ENCODE results near the gene XAF1. TPM values are rescaled to one million over a fixed set of nuclear protein-coding genes. Genes with fewer than 3 reads are reported as not detected.

The XAF1 gene
- total and polyA plus RNA-seq, 9 donors: 33.3 to 111 (median 81.4) TPM

DNA sequence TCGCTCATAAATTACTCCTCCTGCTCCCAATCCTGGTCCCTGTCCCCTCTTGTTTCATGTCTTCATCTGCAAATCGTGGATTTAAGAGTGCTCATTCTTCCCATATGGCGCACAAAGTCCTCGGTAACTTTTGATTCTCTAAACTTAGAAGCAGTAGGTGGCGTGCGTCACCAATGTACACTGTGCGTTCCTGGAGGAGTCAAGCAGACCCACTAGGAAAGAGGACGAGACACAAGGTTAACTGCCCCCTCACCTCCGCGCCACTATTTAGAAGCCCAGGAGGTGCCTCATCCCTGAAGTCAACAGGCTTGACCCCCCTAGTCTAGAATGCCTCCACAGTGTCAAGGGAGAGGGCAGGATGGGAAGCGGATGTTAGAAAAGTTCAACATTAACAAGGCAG lies 45.5 kb upstream of the XAF1 start:
- Histone ChIP-seq H3K4me1 (ENCODE audit: insufficient read depth) (peaks cover 21% of the 10 kb centered on the region), H3K4me3 (no peak overlapping the region), H3K36me3 (no peaks in the 10 kb centered on the region), H3K27me3 (no peaks in the 10 kb centered on the region), H3K27ac (no peak overlapping the region), H3K9me3 (no peaks in the 10 kb centered on the region)
- intact Hi-C loops (cut with DNase I): loop anchor here in 1 of 4 donors (5.0 kb wide), 1 partner anchor 47 kb away; the partner anchor contains the start of gene XAF1
- TF ChIP-seq POLR2A (IDR thresholded peaks at IDR 0.05) (no peak), EP300 (IDR thresholded peaks at IDR 0.05) (no peak)
- TF ChIP-seq, protein P1, sequence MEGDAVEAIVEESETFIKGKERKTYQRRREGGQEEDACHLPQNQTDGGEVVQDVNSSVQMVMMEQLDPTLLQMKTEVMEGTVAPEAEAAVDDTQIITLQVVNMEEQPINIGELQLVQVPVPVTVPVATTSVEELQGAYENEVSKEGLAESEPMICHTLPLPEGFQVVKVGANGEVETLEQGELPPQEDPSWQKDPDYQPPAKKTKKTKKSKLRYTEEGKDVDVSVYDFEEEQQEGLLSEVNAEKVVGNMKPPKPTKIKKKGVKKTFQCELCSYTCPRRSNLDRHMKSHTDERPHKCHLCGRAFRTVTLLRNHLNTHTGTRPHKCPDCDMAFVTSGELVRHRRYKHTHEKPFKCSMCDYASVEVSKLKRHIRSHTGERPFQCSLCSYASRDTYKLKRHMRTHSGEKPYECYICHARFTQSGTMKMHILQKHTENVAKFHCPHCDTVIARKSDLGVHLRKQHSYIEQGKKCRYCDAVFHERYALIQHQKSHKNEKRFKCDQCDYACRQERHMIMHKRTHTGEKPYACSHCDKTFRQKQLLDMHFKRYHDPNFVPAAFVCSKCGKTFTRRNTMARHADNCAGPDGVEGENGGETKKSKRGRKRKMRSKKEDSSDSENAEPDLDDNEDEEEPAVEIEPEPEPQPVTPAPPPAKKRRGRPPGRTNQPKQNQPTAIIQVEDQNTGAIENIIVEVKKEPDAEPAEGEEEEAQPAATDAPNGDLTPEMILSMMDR (IDR thresholded peaks at IDR 0.05): no peak
- WGBS, 3 donors: 41 to 83% (median 72%) methylated on average over 11 of the region's 11 CpGs
- peak in 1 of 5 donors; percentile 22 for DNase-seq

DNA sequence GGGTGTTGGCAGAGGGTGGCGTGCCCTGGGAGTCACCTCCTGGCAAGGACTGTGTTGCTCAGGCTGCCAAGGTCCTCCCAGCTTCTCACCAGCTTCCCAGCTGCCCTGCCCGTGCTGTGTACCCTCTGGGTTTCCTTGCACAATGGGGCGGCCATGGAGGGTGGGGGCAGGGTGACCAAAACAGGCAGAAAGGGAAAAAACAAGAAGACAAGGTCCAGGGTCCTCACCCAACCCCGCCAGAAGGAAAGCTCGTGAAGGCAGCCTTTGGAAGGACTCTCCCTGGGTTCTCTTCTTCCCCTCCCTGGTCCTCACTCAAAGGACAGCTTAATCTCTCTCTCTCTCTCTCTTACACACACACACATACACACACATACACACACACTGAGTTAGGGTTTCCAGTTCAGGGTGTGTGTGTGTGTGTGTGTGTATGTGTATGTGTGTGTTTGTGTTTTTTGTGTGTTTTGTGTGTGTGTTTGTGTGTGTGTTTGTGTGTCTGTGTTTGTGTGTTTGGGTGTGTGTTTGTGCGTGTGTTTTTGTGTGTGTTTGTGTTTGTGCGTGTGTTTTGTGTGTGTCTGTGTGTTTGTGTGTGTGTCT lies 44.7 kb upstream of the XAF1 start:
- Histone ChIP-seq H3K27me3 (no peaks in the 10 kb centered on the region), H3K36me3 (no peaks in the 10 kb centered on the region), H3K4me1 (ENCODE audit: insufficient read depth) (peaks cover 21% of the 10 kb centered on the region), H3K4me3 (no peak overlapping the region), H3K27ac (no peak overlapping the region), H3K9me3 (no peaks in the 10 kb centered on the region)
- DNase-seq: peak in 4 of 5 donors; percentile 18 to 53 (median 33)
- 51 to 61% (median 54%) methylated on average over 7 of the region's 7 CpGs for WGBS, 3 donors
- intact Hi-C loops (cut with DNase I): loop anchor here in 1 of 4 donors (5.0 kb wide), 1 partner anchor 46 kb away; the partner anchor contains the start of gene XAF1
- no peak for TF ChIP-seq EP300 (IDR thresholded peaks at IDR 0.05)
- TF ChIP-seq, protein P1 (IDR thresholded peaks at IDR 0.05): no peak
- no peak for TF ChIP-seq POLR2A (IDR thresholded peaks at IDR 0.05)

DNA sequence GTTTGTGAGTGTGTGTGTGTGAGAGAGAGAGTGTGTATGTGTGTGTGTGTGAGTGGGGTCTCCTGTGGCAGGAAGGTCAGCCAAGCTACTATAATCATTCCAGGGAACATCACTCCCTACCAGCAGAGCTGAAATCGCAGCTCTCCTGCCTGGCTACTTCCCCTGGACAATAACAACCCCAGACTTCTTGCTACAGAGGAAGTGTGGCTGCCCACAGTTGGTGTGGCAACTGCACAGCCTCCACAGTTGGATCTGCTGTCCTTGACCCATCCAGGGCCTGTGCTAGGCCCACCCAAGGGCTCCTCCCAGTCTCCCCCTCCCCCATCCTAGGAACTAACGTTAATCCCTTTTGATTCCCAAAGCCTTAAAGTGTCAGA lies 44.2 kb upstream of the XAF1 start:
- H3K27ac ChIP-seq: no peak overlapping the region
- intact Hi-C loops (cut with DNase I): loop anchor here in 1 of 4 donors (5.0 kb wide), 1 partner anchor 46 kb away; the partner anchor contains the start of gene XAF1
- H3K36me3 ChIP-seq: no peaks in the 10 kb centered on the region
- no peak overlapping the region for H3K4me3 ChIP-seq
- TF ChIP-seq, protein P1 (IDR thresholded peaks at IDR 0.05): no peak
- no peak for TF ChIP-seq EP300 (IDR thresholded peaks at IDR 0.05)
- no peak for TF ChIP-seq POLR2A (IDR thresholded peaks at IDR 0.05)
- 7 to 17% (median 11%) methylated on average over 2 of the region's 2 CpGs for WGBS, 3 donors
- no peaks in the 10 kb centered on the region for H3K27me3 ChIP-seq
- H3K4me1 ChIP-seq (ENCODE audit: insufficient read depth): peaks cover 21% of the 10 kb centered on the region
- DNase-seq: no peak
- no peaks in the 10 kb centered on the region for H3K9me3 ChIP-seq

DNA sequence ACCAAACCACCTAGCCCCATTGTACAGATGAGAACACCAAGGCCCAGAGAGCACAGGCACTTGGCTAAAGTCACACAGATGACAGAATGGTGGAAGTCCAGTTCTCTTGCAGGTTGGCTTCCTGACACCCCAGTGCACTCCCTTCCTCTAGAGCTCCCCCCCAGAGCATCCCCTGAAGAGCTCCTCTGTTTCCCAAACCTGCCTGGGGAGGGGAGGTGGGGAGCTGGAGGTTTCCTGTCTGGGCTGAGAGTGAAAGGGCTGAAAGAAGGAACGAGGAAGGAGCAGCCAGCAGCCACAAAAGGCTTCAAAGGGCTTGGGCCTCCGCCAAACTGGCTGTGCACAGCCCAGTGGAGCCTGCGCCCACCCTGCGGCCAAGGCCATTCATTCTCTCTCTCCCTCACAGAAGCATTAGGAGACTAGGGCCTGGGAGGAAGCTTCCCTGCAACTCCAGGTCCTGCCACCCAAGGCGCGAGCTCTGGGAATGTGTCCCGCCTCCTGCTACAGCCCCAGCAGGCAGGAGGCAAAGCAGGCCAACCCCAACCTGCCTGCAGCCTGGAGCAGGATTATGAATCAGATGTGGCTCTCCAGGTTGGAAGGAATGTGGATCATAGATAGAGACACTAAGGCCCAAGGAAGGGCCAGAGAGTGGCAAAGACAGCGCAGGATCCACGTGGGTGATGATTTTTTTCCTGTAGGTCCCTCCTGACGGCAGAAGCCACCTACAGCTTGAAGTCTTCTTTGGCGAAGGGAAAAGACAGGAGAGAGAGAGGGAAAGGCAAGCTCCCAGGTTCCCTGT lies 43.6 kb upstream of the XAF1 start:
- TF ChIP-seq, protein P1 (IDR thresholded peaks at IDR 0.05): no peak
- TF ChIP-seq EP300 (IDR thresholded peaks at IDR 0.05) (no peak), POLR2A (IDR thresholded peaks at IDR 0.05) (no peak)
- Histone ChIP-seq H3K27ac (no peak overlapping the region), H3K4me3 (no peak overlapping the region), H3K9me3 (no peaks in the 10 kb centered on the region), H3K4me1 (ENCODE audit: insufficient read depth) (peaks cover 21% of the 10 kb centered on the region), H3K36me3 (no peaks in the 10 kb centered on the region), H3K27me3 (no peaks in the 10 kb centered on the region)
- WGBS, 3 donors: 18 to 23% (median 20%) methylated on average over 11 of the region's 11 CpGs
- intact Hi-C loops (cut with DNase I): loop anchor here in 1 of 4 donors (5.0 kb wide), 1 partner anchor 45 kb away; the partner anchor contains the start of gene XAF1
- peak; percentile 58 to 87 (median 79) for DNase-seq
